Endothelial cell (in vitro differentiated cells): Measurements from ENCODE around the gene ENGASE. TPM values are rescaled to one million over a fixed set of nuclear protein-coding genes. Genes with fewer than 3 reads are reported as not detected.

ENCODE experiments used
- DNase-seq: peaks from one replicate; pipeline ENCODE4 v3.0.0; 2021; ENCODE audit warnings: low spot score
- H3K27ac Mint-ChIP-seq: one replicate; pipeline ENCODE4 v1.8.0; 2021; ENCODE audit warnings: mixed read lengths, inconsistent platforms; ENCODE audit not compliant: unreplicated experiment
- H3K27me3 Mint-ChIP-seq: one replicate; pipeline ENCODE4 v1.8.0; 2021; ENCODE audit warnings: mild to moderate bottlenecking, moderate library complexity, mixed read lengths, inconsistent platforms; ENCODE audit not compliant: unreplicated experiment
- H3K36me3 Mint-ChIP-seq: one replicate; pipeline ENCODE4 v1.8.0; 2021; ENCODE audit warnings: mild to moderate bottlenecking, low read depth, mixed read lengths, inconsistent platforms; ENCODE audit not compliant: unreplicated experiment
- H3K4me1 Mint-ChIP-seq: one replicate; pipeline ENCODE4 v1.8.0; 2021; ENCODE audit warnings: mild to moderate bottlenecking, mixed read lengths, inconsistent platforms; ENCODE audit not compliant: unreplicated experiment
- H3K4me3 Mint-ChIP-seq: one replicate; pipeline ENCODE4 v1.8.0; 2021; ENCODE audit warnings: mild to moderate bottlenecking, mixed read lengths, inconsistent platforms; ENCODE audit not compliant: unreplicated experiment
- H3K9me3 Mint-ChIP-seq: one replicate; pipeline ENCODE4 v1.8.0; 2021; ENCODE audit warnings: mixed read lengths, inconsistent platforms; ENCODE audit not compliant: unreplicated experiment
- total RNA-seq: library from RNA; stranded (reverse); fragmentation: NEBNext Ultra II Directional; extraction: Animal tissue kit (Norgen Biotek cat#: 25700); gene quantifications from one replicate; pipeline ENCODE4 v1.2.1, GENCODE V29; 2021; ENCODE audit not compliant: unreplicated experiment
- TF ChIP-seq, protein P1 (sequence below): fragments of 200-600 bp; sonication (generic); IDR thresholded peaks from one replicate; pipeline ENCODE4 v1.5.0; 2021; ENCODE audit warnings: antibody characterized with exemption; ENCODE audit not compliant: unreplicated experiment

The ENGASE gene
- total RNA-seq, 1 donor from 2014 or later = 31.6 TPM

DNA sequence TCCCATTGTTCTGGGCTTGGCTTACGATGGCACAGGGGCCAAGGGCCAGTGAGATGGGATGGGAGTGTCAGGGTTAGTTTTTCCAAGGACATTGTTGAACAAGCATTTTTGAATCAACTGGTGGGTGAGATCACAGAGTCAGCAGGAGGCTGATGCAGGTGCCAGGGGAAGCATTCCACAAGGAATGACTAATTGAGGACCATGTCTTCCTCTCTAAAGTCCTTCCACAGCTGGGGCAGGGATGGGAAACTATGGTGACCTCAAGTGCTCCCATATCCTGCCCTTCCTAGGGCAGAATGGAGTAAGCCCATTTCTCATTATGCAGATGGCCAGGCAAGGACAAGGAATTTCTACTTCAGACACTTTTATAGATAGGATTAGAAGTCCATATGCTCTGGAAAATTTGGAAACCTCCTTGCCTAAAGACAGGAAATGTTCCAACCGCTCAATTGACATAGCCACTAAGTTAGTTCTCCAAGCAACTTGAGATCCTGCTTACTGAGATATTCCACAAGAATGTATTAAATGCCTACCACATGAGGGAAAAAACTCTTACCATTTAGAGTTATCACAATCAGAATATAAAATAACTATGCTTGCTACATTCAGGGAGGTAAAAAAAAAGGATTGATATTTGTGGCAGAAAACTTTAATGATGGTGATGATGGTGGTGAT lies 21.2 kb upstream of the ENGASE start:
- no peak overlapping the region for H3K27ac Mint-ChIP-seq
- H3K9me3 Mint-ChIP-seq = no peaks in the 10 kb centered on the region
- H3K4me3 Mint-ChIP-seq = no peak overlapping the region
- no peaks in the 10 kb centered on the region for H3K4me1 Mint-ChIP-seq
- peaks cover 5% of the 10 kb centered on the region for H3K27me3 Mint-ChIP-seq
- no peak for DNase-seq
- TF ChIP-seq, protein P1, sequence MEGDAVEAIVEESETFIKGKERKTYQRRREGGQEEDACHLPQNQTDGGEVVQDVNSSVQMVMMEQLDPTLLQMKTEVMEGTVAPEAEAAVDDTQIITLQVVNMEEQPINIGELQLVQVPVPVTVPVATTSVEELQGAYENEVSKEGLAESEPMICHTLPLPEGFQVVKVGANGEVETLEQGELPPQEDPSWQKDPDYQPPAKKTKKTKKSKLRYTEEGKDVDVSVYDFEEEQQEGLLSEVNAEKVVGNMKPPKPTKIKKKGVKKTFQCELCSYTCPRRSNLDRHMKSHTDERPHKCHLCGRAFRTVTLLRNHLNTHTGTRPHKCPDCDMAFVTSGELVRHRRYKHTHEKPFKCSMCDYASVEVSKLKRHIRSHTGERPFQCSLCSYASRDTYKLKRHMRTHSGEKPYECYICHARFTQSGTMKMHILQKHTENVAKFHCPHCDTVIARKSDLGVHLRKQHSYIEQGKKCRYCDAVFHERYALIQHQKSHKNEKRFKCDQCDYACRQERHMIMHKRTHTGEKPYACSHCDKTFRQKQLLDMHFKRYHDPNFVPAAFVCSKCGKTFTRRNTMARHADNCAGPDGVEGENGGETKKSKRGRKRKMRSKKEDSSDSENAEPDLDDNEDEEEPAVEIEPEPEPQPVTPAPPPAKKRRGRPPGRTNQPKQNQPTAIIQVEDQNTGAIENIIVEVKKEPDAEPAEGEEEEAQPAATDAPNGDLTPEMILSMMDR = no peak
- H3K36me3 Mint-ChIP-seq = no peaks in the 10 kb centered on the region

DNA sequence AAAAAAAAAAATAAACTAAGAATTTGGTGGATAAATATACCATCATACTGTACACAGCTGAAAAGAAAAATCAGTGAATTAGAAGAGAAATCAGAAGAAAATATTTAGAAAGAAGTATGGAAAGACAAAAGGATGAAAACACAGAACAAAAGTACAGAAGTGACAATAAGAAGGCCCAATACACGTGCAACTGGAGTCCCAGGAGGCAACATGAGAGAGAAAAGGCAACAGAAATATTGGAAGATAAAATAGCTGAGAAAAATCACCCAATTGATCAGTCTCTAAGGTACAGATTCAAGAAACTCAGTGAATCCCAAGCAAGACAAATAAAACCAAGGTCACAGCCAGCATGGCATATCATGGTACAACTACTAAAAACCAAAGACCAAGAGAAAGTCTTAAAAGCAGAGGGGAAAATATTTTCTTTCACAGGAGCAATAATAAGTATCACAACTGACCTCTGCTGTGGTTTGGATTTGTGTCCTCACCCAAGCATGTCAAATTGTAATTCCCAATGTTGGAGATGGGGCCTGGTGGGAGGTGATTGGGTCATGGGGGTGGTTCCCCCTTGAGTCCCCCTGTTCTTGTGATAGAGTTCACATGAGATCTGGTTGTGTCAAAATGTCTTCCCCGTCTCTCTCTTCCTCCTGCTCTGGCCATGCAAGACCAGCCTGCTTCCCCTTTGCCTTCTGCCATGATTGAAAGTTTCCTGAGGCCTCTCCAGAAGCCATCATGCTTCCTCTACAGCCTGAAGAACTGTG lies 20.2 kb upstream of the ENGASE start:
- no peaks in the 10 kb centered on the region for H3K36me3 Mint-ChIP-seq
- DNase-seq = no peak
- no peaks in the 10 kb centered on the region for H3K9me3 Mint-ChIP-seq
- TF ChIP-seq, protein P1 = no peak
- H3K27ac Mint-ChIP-seq = no peak overlapping the region
- H3K4me3 Mint-ChIP-seq = no peak overlapping the region
- peaks cover 3% of the 10 kb centered on the region for H3K27me3 Mint-ChIP-seq
- H3K4me1 Mint-ChIP-seq = no peaks in the 10 kb centered on the region

DNA sequence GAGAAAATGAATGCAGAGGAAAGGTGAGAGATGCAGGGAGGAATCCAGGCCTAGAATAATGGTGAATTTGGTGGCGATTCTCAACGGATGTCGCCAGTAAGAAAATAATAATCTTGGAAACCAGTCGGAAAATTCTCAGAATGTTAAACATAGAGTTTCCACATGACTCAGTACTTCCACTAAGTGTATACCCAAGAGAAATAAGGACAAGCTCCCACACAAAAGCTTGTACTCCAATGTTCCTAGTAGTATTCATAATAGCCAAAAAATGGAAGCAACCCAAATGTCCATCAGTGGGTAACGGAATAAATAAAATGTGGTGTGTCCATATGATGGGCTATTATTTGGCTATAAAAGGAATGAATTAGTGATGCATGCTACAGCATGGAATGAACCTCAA lies 19.4 kb upstream of the ENGASE start:
- no peak overlapping the region for H3K27ac Mint-ChIP-seq
- H3K4me1 Mint-ChIP-seq = no peaks in the 10 kb centered on the region
- H3K36me3 Mint-ChIP-seq = no peaks in the 10 kb centered on the region
- no peaks in the 10 kb centered on the region for H3K27me3 Mint-ChIP-seq
- no peaks in the 10 kb centered on the region for H3K9me3 Mint-ChIP-seq
- no peak for DNase-seq
- no peak overlapping the region for H3K4me3 Mint-ChIP-seq
- TF ChIP-seq, protein P1 = no peak

DNA sequence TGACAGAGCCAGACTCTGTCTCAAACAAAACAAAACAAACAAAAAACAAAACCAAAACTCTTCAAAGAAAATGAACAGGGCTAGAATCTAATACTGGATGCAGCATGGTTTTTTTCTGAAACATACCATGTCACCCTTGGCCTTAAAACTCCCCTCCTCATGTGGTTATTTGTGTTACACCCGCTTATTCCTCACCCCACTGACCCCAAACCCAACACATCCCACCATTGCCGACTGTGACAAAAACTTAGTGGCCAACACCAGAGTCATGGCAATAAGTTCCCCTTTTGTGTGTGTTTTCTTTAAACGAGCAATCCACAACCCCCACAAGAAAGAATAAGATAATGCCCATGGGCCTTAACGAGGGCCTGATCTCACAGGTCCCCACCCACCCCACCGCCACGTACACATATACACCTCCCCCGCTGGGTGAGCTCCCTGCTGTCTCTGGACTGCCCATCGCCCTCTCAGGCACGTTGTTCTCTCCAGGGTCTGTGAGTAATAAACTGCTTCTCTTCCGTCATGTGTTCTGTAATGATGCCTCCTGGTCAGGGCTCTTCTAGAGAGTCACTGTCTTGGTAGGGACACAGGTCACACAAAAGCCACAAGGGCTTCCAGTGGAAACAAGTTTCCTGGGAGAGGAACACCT lies 16.8 kb upstream of the ENGASE start:
- Mint-ChIP-seq H3K27me3 (no peaks in the 10 kb centered on the region), H3K4me3 (no peak overlapping the region), H3K27ac (no peak overlapping the region), H3K36me3 (no peaks in the 10 kb centered on the region), H3K4me1 (no peaks in the 10 kb centered on the region), H3K9me3 (no peaks in the 10 kb centered on the region)
- TF ChIP-seq, protein P1 = no peak
- no peak for DNase-seq

DNA sequence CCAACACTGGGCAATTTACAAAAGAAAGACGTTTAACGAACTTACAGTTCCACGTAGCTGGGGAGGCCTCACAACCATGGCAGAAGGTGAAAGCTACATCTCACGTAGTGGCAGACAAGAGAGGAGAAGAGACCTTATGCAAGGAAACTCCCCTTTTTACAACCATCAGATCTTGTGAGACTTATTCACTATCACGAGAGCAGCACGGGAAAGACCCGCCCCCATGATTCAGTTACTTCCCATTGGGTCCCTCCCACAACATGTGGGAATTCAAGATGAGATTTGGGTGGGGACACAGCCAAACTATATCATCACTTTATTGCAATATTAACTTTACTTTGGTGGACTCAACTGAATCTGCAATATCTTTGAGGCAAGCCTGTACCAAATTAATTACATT lies 11.9 kb upstream of the ENGASE start:
- Mint-ChIP-seq H3K27ac (no peak overlapping the region), H3K36me3 (no peaks in the 10 kb centered on the region), H3K9me3 (no peaks in the 10 kb centered on the region), H3K27me3 (peaks cover 2% of the 10 kb centered on the region), H3K4me1 (no peaks in the 10 kb centered on the region), H3K4me3 (no peak overlapping the region)
- TF ChIP-seq, protein P1 = no peak
- DNase-seq = no peak
